Adrenal gland (tissue), 12 donors: Measurements from ENCODE around the gene CSNK1A1L. TPM values are rescaled to one million over a fixed set of nuclear protein-coding genes. Genes with fewer than 3 reads are reported as not detected.
A peak's percentile ranks its signal among the peaks of the same experiment; 100 is the strongest.

Experiments used
- DNase-seq, 7 donors: peaks; one replicate each; pipeline ENCODE4 v3.0.0-alpha.2; 2019 to 2020
- H3K27ac ChIP-seq, 5 donors: fragments of 200-600 bp; sonication (generic) in 4 of 5; 1 replicate in 3 of 5; 2 replicates in 2 of 5; pipeline versions ENCODE4 v1.5.1 to v1.8.0; 2016 to 2020; ENCODE audit warnings: mild to moderate bottlenecking in 1 of 5
- H3K27me3 ChIP-seq: fragments of 200-600 bp; 2 replicates; pipeline ENCODE4 v1.8.0; 2021
- H3K36me3 ChIP-seq, 2 donors: fragments of 200-600 bp; replicated peaks in 1 of 2; 1 replicate in 1 of 2; 2 replicates in 1 of 2; pipeline versions ENCODE4 v1.5.1 to v1.8.0; 2018 to 2022
- H3K4me1 ChIP-seq, 2 donors: fragments of 200-600 bp; replicated peaks in 1 of 2; 1 replicate in 1 of 2; 2 replicates in 1 of 2; pipeline versions ENCODE4 v1.5.1 to v1.8.0; 2018 to 2021
- H3K4me3 ChIP-seq, 4 donors: fragments of 200-600 bp; sonication (generic) in 3 of 4; one replicate each; pipeline ENCODE4 v1.5.1; 2016 to 2018
- H3K9me3 ChIP-seq, 3 donors: fragments of 200-600 bp; sonication (generic) in 1 of 3; replicated peaks in 1 of 3; 1 replicate in 2 of 3; 2 replicates in 1 of 3; pipeline versions ENCODE4 v1.5.1 to v1.8.0; 2016 to 2021
- CTCF ChIP-seq, 6 experiments: fragments of 450-650 bp in 4 of 6; fragments of 200-600 bp in 2 of 6; sonication (generic) in 1 of 6; IDR thresholded peaks; 1 replicate in 5 of 6; 2 replicates in 1 of 6; pipeline versions ENCODE4 v1.5.1 to v1.8.0; 2016 to 2021; ENCODE audit warnings: antibody characterized with exemption in 6 of 6, mild to moderate bottlenecking in 2 of 6, moderate library complexity in 1 of 6
- POLR2A ChIP-seq, 2 donors: fragments of 450-650 bp; IDR thresholded peaks; one replicate each; pipeline ENCODE4 v1.6.1; 2017; ENCODE audit warnings: antibody characterized with exemption in 2 of 2, mild to moderate bottlenecking in 2 of 2, moderate library complexity in 1 of 2
- WGBS, 4 donors: extraction: QIAGEN DNeasy Blood & Tissue Kit in 2 of 4; methylation state at CpG; one replicate each; pipeline versions ENCODE4 v1.1.5 to v1.1.7; 2013 to 2017; 5-methylcytosine and 5-hydroxymethylcytosine counted together
- intact Hi-C, 2 donors: fragments of 100-400 bp; cut with DNase I; formaldehyde crosslinking; loops; one replicate each; pipeline versions ENCODE4 v1.14.1 to v1.15.0; 2022 to 2023
- polyA plus RNA-seq, 3 donors: library from polyadenylated mRNA; stranded (reverse); fragments of 200-250 nt in 2 of 3; fragments of 350-450 nt in 1 of 3; fragmentation: Illumina TruSeq in 1 of 3; extraction: RNeasy Lipid Tissue Mini Kit (QIAGEN cat#74804) in 1 of 3; gene quantifications; one replicate each; pipeline ENCODE4 v1.2.3, GENCODE V29; 2013 to 2014
- total RNA-seq, 9 donors: library from RNA; depleted of rRNA in 4 of 9; stranded (reverse); fragments of >200 nt in 4 of 9; fragments of 120-200 nt in 1 of 9; fragmentation: NEBNext Ultra II Directional in 1 of 9; extraction: Animal tissue kit (Norgen Biotek cat#: 25700) in 1 of 9; gene quantifications; one replicate each; pipeline versions ENCODE4 v1.1.0 to v1.2.4, GENCODE V29; 2013 to 2023
- donor health status: healthy with polysubstance abuse.
- donor health status: Bipolar disorder and iron deficiency.
- donor health status: DM: yes; HTN: yes; CAD: no.
- donor health status: DM: no; HTN: no; CAD: no.
- donor health status: DM: no; HTN: no; CAD: no.
- donor health status: DM: yes; HTN: yes; CAD: no.

CSNK1A1L gene
- total and polyA plus RNA-seq, 12 donors, result not detected

GRCh38 chr13:37109051-37109678 is 3.7 kb upstream of the CSNK1A1L start:
- WGBS, 4 donors, result 4 to 11% (median 6%) methylated on average over 1 of the region's 1 CpG
- Histone ChIP-seq H3K4me1 (no peaks in the 10 kb centered on the region), H3K27me3 (no peaks in the 10 kb centered on the region), H3K9me3 (no peaks in the 10 kb centered on the region), H3K4me3 (no peak overlapping the region), H3K27ac (no peak overlapping the region), H3K36me3 (no peaks in the 10 kb centered on the region)
- TF ChIP-seq POLR2A (IDR thresholded peaks at IDR 0.05) (no peak), CTCF (IDR thresholded peaks at IDR 0.05) (peak in 5 of 6 experiments; percentile 19 to 60 (median 37))
- no peak for DNase-seq
- intact Hi-C loops, result loop anchor here in 1 of 2 donors (10.0 kb wide), 1 partner anchor 496 kb away; no protein-coding TSS in a partner anchor

- H3K27me3 ChIP-seq, result no peaks in the 10 kb centered on the region
- 52 to 81% (median 69%) methylated on average over 1 of the region's 1 CpG for WGBS, 4 donors
- TF ChIP-seq POLR2A (IDR thresholded peaks at IDR 0.05) (no peak), CTCF (IDR thresholded peaks at IDR 0.05) (no peak)
- intact Hi-C loops, result loop anchor here in 1 of 2 donors (10.0 kb wide), 1 partner anchor 497 kb away; no protein-coding TSS in a partner anchor
- H3K9me3 ChIP-seq, result no peaks in the 10 kb centered on the region
- no peak overlapping the region for H3K27ac ChIP-seq
- DNase-seq, result no peak
- no peaks in the 10 kb centered on the region for H3K4me1 ChIP-seq
- no peak overlapping the region for H3K4me3 ChIP-seq
- H3K36me3 ChIP-seq, result no peaks in the 10 kb centered on the region
Measured at GRCh38 chr13:37107868-37108267, 2.4 kb upstream of the CSNK1A1L start.

- H3K27ac ChIP-seq, result no peak overlapping the region
- H3K9me3 ChIP-seq, result no peaks in the 10 kb centered on the region
- H3K4me3 ChIP-seq, result no peak overlapping the region
- intact Hi-C loops, result loop anchor here in 1 of 2 donors (10.0 kb wide), 1 partner anchor 497 kb away; no protein-coding TSS in a partner anchor
- no peak for TF ChIP-seq POLR2A (IDR thresholded peaks at IDR 0.05)
- no peak for TF ChIP-seq CTCF (IDR thresholded peaks at IDR 0.05)
- 74 to 81% (median 76%) methylated on average over 4 of the region's 4 CpGs for WGBS, 4 donors
- no peaks in the 10 kb centered on the region for H3K36me3 ChIP-seq
- H3K27me3 ChIP-seq, result no peaks in the 10 kb centered on the region
- H3K4me1 ChIP-seq, result no peaks in the 10 kb centered on the region
- DNase-seq, result no peak
Measured at GRCh38 chr13:37107456-37107855, 2.0 kb upstream of the CSNK1A1L start.

- TF ChIP-seq CTCF (IDR thresholded peaks at IDR 0.05), result no peak
- no peak for TF ChIP-seq POLR2A (IDR thresholded peaks at IDR 0.05)
- H3K4me3 ChIP-seq, result no peak overlapping the region
- H3K27me3 ChIP-seq, result no peaks in the 10 kb centered on the region
- H3K27ac ChIP-seq, result no peak overlapping the region
- intact Hi-C loops, result loop anchor here in 1 of 2 donors (10.0 kb wide), 1 partner anchor 498 kb away; no protein-coding TSS in a partner anchor
- H3K4me1 ChIP-seq, result no peaks in the 10 kb centered on the region
- no peaks in the 10 kb centered on the region for H3K9me3 ChIP-seq
- no peaks in the 10 kb centered on the region for H3K36me3 ChIP-seq
- DNase-seq, result no peak
- 51 to 86% (median 76%) methylated on average over 2 of the region's 2 CpGs for WGBS, 4 donors
Measured at GRCh38 chr13:37106642-37107041, 1.2 kb upstream of the CSNK1A1L start.
